ENCODE data around the gene PRSS50.

The PRSS50 gene

GRCh38 chr3:46685446-46685845, 32.2 kb downstream of the PRSS50 start:
- H3K27ac ChIP-seq, result no peak overlapping the region
- TF ChIP-seq CTCF (IDR thresholded peaks at IDR 0.05), result no peak
- no peak for TF ChIP-seq ZFX (IDR thresholded peaks at IDR 0.05; ENCODE audit: borderline replicate concordance)

- TF ChIP-seq ZFX (IDR thresholded peaks at IDR 0.05; ENCODE audit: borderline replicate concordance), result no peak
- TF ChIP-seq CTCF (IDR thresholded peaks at IDR 0.05), result no peak
- H3K27ac ChIP-seq, result no peak overlapping the region
These were observed 32.8 kb downstream of the PRSS50 start for GRCh38 chr3:46684891-46685290.

GRCh38 chr3:46682974-46683373, 34.7 kb downstream of the PRSS50 start:
- TF ChIP-seq CTCF (IDR thresholded peaks at IDR 0.05), result no peak
- TF ChIP-seq ZFX (IDR thresholded peaks at IDR 0.05; ENCODE audit: borderline replicate concordance), result no peak
- H3K27ac ChIP-seq, result no peak overlapping the region

GRCh38 chr3:46681856-46682540, 35.7 kb downstream of the PRSS50 start:
- no peak for TF ChIP-seq ZFX (IDR thresholded peaks at IDR 0.05; ENCODE audit: borderline replicate concordance)
- TF ChIP-seq CTCF (IDR thresholded peaks at IDR 0.05), result no peak
- no peak overlapping the region for H3K27ac ChIP-seq

- H3K27ac ChIP-seq, result no peak overlapping the region
- TF ChIP-seq ZFX (IDR thresholded peaks at IDR 0.05; ENCODE audit: borderline replicate concordance) (no peak), CTCF (IDR thresholded peaks at IDR 0.05) (no peak)
These were observed 36.3 kb downstream of the PRSS50 start for GRCh38 chr3:46681387-46681786.

GRCh38 chr3:46680298-46680826, 37.3 kb downstream of the PRSS50 start:
- H3K27ac ChIP-seq, result no peak overlapping the region
- TF ChIP-seq CTCF (IDR thresholded peaks at IDR 0.05) (no peak), ZFX (IDR thresholded peaks at IDR 0.05; ENCODE audit: borderline replicate concordance) (no peak)

- TF ChIP-seq CTCF (IDR thresholded peaks at IDR 0.05) (no peak), ZFX (IDR thresholded peaks at IDR 0.05; ENCODE audit: borderline replicate concordance) (no peak)
- H3K27ac ChIP-seq, result no peak overlapping the region
These were observed 38.0 kb downstream of the PRSS50 start for GRCh38 chr3:46679681-46680080.

Measured in 22Rv1 (cell line).